ENCODE results near the gene LITAF. TPM values are rescaled to one million over a fixed set of nuclear protein-coding genes. Genes with fewer than 3 reads are reported as not detected.

LITAF gene
- total RNA-seq, 6 experiments from 2014 or later = 114 to 143 (median 135) TPM

- peak overlapping the region; percentile 89 for H3K27ac Mint-ChIP-seq
Observed at GRCh38 chr16:11587643-11588247, 1.0 kb upstream of the LITAF start.

GRCh38 chr16:11586378-11586855 lies 302 bp downstream of the LITAF start:
- H3K27me3 Mint-ChIP-seq (ENCODE audit: insufficient read depth) = peaks cover 2% of the 10 kb centered on the region; the same call in 1 of the 2 replicates
- no peaks in the 10 kb centered on the region for H3K9me3 Mint-ChIP-seq
- H3K4me3 Mint-ChIP-seq = peak overlapping the region; percentile 96
- H3K4me1 Mint-ChIP-seq (ENCODE audit: low read depth) = peaks cover 50% of the 10 kb centered on the region
- DNase-seq = no peak
- no peak for TF ChIP-seq CTCF (IDR thresholded peaks at IDR 0.05)
- peak overlapping the region; percentile 95 for H3K27ac Mint-ChIP-seq
- H3K36me3 Mint-ChIP-seq (ENCODE audit: low read depth) = no peaks in the 10 kb centered on the region

More at GRCh38 chr16:11587643-11588247, 1.0 kb upstream of the LITAF start:
- Mint-ChIP-seq H3K4me1 (ENCODE audit: low read depth) (peaks cover 37% of the 10 kb centered on the region), H3K36me3 (ENCODE audit: low read depth) (no peaks in the 10 kb centered on the region), H3K9me3 (no peaks in the 10 kb centered on the region), H3K4me3 (peak overlapping the region; percentile 87), H3K27me3 (ENCODE audit: insufficient read depth) (peaks cover 2% of the 10 kb centered on the region; the same call in 1 of the 2 replicates)
- DNase-seq = no peak
- no peak for TF ChIP-seq CTCF (IDR thresholded peaks at IDR 0.05)

- Mint-ChIP-seq H3K36me3 (ENCODE audit: low read depth) (0 out of 2 replicates have a peak, but pooled peaks cover 5% of the 10 kb centered on the region), H3K4me3 (peak overlapping the region; percentile 96), H3K4me1 (ENCODE audit: low read depth) (peaks cover 56% of the 10 kb centered on the region), H3K27ac (peak overlapping the region; percentile 95), H3K27me3 (ENCODE audit: insufficient read depth) (peaks cover 2% of the 10 kb centered on the region; the same call in 1 of the 2 replicates), H3K9me3 (no peaks in the 10 kb centered on the region)
- no peak for TF ChIP-seq CTCF (IDR thresholded peaks at IDR 0.05)
- no peak for DNase-seq
Observed at GRCh38 chr16:11585460-11586377, 1.0 kb downstream of the LITAF start.

GRCh38 chr16:11583889-11584565 lies 2.7 kb downstream of the LITAF start:
- H3K36me3 Mint-ChIP-seq (ENCODE audit: low read depth) = 0 out of 2 replicates have a peak, but pooled peaks cover 5% of the 10 kb centered on the region
- H3K9me3 Mint-ChIP-seq = no peaks in the 10 kb centered on the region
- peak overlapping the region; percentile 60 for H3K27ac Mint-ChIP-seq
- TF ChIP-seq CTCF (IDR thresholded peaks at IDR 0.05) = no peak
- H3K4me1 Mint-ChIP-seq (ENCODE audit: low read depth) = peaks cover 56% of the 10 kb centered on the region
- peaks cover 2% of the 10 kb centered on the region; the same call in 1 of the 2 replicates for H3K27me3 Mint-ChIP-seq (ENCODE audit: insufficient read depth)
- H3K4me3 Mint-ChIP-seq = peak overlapping the region; percentile 96
- DNase-seq = no peak

- peak; percentile 41 for DNase-seq
- peak overlapping the region; percentile 96 for H3K4me3 Mint-ChIP-seq
- no peaks in the 10 kb centered on the region for H3K9me3 Mint-ChIP-seq
- H3K36me3 Mint-ChIP-seq (ENCODE audit: low read depth) = peaks cover 5% of the 10 kb centered on the region; the same call in 1 of the 2 replicates
- H3K27me3 Mint-ChIP-seq (ENCODE audit: insufficient read depth) = peaks cover 2% of the 10 kb centered on the region; the same call in 1 of the 2 replicates
- no peak for TF ChIP-seq CTCF (IDR thresholded peaks at IDR 0.05)
- H3K4me1 Mint-ChIP-seq (ENCODE audit: low read depth) = peaks cover 56% of the 10 kb centered on the region
- peak overlapping the region; percentile 70 for H3K27ac Mint-ChIP-seq
Observed at GRCh38 chr16:11583166-11583565, 3.6 kb downstream of the LITAF start.

Measured in HFFc6 (cell line).